IPS DF 4.7 (cell line): ENCODE data around the gene KCNJ5.

Experiments used
- DNase-seq: peaks from one replicate; pipeline ENCODE4 v3.0.0-alpha.2; 2013; ENCODE audit warnings: low spot score; ENCODE audit errors: extremely low read depth

The KCNJ5 gene

DNA sequence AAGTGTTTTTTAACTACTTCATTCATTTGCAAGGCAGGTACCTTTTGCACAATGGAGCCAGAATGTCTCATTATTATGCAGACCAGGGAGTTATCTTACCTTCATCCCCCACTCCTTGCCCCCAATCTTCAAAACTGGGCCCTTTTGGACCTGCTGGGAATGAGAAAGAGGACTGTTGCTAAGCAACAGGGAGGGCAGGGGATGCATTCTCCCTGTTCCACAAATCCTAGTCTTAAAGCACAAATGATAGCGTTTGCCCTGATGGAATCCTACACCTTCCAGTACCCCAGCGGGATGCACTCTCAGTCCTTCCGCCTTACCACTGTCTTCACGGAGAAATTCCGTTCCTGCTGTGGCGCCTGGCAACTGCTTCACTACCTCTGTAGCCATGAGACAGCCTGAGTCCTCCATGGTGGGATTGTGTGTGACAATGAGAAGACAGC, 20.0 kb upstream of the KCNJ5 start:
- DNase-seq: peak; percentile 68

- no peak for DNase-seq
Measured at GRCh38 chr11:128872094-128872493, 19.1 kb upstream of the KCNJ5 start.

DNA sequence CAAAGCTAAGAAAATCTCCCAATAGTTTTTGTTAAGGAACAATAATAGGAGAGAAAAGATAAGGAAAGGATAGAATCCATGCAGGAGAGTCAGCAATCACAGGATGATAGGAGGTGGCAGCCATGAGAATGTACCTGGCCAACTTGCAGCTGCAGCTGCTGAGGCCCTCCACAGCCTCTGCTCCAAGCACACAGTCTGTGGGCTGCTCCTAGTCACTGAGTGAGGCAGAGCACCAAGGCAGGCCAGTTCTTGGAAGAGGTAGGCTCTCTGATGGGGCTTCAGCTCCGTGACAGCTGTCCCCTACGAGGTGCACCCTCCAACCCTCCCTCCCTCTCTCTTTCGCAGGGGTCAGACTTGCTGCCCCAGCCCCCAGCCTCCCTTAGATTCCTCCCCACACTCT, 18.6 kb upstream of the KCNJ5 start:
- DNase-seq: no peak

- DNase-seq: no peak
Measured at GRCh38 chr11:128874427-128874826, 16.7 kb upstream of the KCNJ5 start.

DNA sequence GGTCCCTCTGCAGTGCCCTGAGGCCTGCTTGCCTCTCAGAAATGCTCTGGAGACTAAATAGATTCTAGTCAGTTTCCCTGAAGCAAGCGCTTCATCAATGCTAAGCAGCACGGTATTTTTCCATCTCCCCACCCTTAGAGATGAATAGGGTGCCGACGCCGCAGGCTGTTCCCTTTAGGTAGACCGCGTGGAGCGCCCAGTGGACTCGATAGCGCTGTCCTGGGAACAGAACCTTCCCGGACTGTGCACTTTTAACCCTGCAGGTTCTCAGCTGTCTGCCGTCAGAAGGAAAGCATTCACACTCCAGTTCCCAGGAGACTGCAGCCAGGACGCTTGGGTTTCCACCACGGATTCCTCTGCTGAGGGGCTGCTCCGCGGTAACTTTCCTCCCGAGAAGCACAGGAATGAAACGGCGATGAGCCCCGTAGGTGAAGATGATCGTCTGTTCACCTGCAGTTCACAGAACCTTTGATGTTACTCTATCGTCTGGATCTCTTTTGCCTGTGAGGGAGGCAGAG, 15.0 kb upstream of the KCNJ5 start:
- DNase-seq: no peak

GRCh38 chr11:128877726-128878125, 13.4 kb upstream of the KCNJ5 start:
- DNase-seq: no peak

- DNase-seq: no peak
Measured at GRCh38 chr11:128878455-128878854, 12.7 kb upstream of the KCNJ5 start.

- DNase-seq: no peak
Measured at GRCh38 chr11:128879817-128880216, 11.3 kb upstream of the KCNJ5 start.

GRCh38 chr11:128881221-128881620, 9.9 kb upstream of the KCNJ5 start:
- no peak for DNase-seq

DNA sequence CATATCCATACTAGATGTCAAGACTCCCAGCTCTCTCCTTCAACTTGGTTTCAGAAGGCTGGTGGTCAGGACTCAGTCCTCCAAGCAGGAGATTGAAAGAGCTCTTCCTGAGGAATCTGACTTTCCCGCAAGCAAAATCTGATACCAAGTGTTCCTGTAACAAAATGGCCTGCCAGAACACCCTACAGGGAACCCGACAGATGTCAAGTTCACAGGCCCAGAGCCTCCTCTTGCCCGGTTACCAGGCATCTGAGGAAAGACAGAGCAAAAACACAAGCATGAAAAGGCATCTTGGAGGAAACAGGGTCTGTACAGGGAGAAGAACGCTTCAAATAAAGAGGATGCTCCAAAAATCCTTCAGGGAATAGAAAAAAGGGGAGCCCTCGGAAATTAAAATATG, 8.7 kb upstream of the KCNJ5 start:
- DNase-seq: no peak

DNA sequence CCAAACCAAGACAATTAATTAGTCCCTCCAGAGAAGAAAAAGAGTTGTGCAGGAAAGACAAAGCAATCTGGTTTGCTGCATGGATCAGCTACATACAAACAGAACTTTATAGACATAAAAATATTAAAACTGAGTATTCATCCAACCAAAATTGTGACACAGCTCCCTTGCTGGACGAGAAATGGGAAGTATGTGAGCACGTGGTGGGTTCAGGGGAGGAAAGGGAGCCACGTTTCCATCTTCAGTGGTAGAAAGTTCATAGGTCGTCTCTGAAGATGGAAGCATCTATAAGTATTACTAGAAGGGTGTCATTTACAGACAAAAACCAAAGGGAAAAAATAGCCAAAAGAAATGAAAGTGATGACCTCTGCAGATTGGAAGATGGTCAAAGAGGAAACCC, 7.1 kb upstream of the KCNJ5 start:
- DNase-seq: no peak

DNA sequence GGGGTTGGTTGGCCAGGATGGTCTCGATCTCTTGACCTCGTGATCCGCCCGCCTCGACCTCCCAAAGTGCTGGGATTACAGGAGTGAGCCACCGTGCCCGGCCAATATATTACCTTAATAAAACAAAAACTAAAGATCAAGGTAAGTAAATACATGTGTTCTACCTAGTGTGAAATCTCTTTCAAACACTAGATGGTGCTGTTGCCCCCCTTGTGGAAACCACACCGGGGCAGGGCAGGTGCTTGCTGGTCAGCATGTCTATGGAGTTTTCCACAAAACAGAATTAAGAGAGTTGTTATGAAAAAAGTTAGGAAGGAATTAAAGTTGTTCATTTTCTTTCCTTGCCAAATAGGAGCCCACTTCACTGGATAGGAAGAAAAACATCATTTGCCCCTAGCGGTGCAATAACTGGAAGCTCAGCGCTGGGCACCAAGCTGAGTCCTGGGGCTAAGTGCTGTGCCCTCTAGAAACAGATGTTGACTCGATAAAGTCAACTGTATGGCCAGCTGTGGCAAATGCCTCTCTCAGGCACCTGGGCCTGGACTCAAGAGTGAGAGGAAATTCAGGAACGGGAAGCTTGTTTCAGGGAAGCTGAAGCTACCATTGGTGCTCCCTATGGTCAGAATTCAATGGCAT, 6.3 kb upstream of the KCNJ5 start:
- DNase-seq: no peak

GRCh38 chr11:128886406-128887124, 4.6 kb upstream of the KCNJ5 start:
- no peak for DNase-seq

DNA sequence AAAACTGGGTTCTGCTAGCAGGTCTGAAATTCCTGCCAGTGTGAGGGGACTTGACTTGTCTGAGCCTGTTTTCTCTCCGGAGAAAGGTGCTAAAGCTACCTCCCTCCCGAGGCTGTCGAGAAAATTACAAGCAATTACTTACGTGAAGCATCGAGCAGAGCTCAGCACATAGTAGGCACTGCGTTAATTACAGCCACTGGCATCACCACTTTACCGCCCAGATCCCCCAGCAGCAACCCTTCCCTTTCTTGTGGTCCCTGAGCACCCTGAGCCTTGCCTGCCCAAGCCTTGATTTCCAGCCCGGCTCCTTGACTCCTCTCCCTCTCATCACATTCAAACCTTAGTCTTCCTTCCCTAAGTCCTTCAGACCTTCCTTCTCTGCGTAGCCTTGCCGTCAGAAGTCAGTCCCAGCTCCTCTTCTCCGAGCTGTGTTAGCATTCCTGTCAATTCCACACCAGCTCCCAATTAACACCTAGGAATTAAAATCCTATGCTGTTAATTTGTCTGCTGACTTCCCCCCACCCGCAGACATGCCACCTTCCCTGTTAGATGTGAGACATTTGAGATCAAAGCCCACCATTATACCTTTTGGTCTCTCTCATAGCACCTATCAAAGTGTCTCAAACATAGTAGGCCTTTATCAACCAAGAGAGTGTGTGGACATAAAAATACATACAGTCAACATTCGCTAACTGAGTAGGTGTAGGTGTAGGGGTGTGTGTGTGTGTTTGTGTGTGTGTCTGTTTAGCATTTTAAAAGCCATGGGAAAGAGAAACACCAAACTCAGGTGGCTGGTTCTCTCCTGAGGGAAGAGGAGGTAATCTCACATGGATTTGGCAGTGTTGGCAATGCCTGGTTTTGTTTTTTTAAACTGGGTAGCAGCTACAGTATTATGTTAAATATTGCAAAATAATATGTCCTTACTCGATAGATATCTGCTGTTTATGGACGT, 2.8 kb upstream of the KCNJ5 start:
- no peak for DNase-seq

- DNase-seq: no peak
Measured at GRCh38 chr11:128889657-128890213, 1.4 kb upstream of the KCNJ5 start.

- no peak for DNase-seq
Measured at GRCh38 chr11:128890216-128890542, 977 bp upstream of the KCNJ5 start.

DNA sequence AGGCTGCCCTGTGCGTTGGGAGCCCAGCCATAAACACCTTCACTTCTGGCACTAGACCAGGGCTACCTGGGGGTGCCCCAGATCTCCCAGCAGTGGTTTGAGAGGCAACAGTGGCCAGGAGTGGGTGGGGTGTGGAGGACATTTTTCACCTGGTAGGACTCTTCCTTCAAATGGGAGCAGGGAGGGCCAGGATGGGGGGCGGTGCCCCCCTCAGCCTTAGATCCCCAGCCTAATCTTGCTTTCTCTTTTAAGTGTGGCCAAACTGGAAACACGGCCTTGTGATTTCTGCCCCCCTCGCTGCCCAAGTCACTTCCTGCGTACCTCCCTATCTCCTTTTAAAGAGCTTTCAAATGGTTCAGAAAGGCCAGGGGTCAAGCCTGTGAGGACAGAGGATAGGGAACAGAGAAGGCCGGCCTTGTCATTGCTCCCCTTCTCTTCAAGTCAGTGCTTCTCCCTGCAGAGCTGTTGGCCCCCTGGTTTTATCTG, 800 bp downstream of the KCNJ5 start:
- no peak for DNase-seq

DNA sequence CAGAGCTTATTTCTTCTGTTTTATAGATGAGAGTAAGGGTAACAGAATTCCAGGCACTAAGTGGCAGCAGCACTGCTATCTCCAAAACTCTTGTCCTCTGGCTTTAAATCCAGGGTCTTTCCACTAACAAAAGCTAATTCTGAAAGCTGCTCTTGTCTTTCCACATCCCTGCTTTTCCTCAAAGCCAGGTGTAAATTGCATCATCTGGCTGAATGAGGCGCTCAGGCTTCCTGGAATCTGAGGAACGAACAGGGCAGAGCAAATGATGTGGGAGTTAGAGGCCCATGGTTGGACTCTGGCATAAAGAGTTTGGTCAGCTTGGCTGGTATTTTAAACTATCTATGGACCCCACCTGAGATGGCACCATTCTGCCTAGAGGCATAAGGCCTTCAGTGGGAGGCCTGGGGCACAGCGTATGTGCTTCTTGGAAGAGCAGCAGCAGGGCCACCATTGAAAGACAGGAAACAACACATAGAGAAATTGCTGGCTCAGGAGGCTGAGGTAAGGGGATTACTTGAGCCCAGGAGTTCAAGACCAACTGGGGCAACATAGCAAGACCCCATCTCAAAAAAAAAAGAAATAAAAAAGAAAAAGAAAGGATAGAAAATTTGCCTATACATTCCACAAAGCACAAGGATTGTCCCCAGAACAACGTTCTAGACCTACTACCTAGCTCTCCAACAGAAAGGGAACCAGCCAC, 1.9 kb downstream of the KCNJ5 start:
- DNase-seq: no peak

- no peak for DNase-seq
Measured at GRCh38 chr11:128893578-128894285, 2.6 kb downstream of the KCNJ5 start.

DNA sequence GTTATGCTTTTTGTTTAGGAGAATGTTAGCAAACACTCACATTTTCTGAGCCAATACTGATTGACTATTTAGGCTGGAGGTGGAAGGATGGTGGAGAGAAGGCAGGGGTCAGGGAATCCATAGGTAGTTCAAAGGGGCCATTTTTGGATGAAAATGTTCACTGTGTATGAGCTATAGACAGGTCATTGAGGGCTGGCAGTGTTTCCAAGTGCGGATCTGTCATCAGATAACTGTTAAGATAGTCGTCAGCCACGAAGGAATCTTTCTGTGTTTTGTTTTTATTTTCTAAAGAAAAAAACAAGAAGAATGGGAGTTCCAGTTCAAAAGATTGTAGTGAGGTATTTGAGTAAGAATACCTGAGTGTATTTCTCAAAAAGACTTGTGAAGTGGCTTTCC, 3.1 kb downstream of the KCNJ5 start:
- no peak for DNase-seq
